Mesenchymal stem cell (in vitro differentiated cells and primary cell): ENCODE measurements around the gene DMXL1.

Source experiments
- DNase-seq: peaks from one replicate; pipeline ENCODE4 v3.0.0-alpha.2; 2013
- H2AFZ ChIP-seq: one replicate; pipeline ENCODE4 v1.6.1; 2013; ENCODE audit warnings: low read depth, mild to moderate bottlenecking, control low read depth, inconsistent platforms, low read length, moderate library complexity
- H2AK5ac ChIP-seq: 2 replicates; pipeline ENCODE4 v1.6.1; 2013; ENCODE audit warnings: low read length, moderate library complexity, mild to moderate bottlenecking, inconsistent platforms; ENCODE audit not compliant: severe bottlenecking
- H2BK120ac ChIP-seq: one replicate; pipeline ENCODE4 v1.6.1; 2013; ENCODE audit warnings: low read depth, mild to moderate bottlenecking, inconsistent platforms, low read length, moderate library complexity
- H2BK12ac ChIP-seq, 2 experiments: one replicate each; pipeline ENCODE4 v1.6.1; 2013; ENCODE audit warnings: inconsistent platforms in 2 of 2, low read length in 2 of 2, mild to moderate bottlenecking in 2 of 2, moderate library complexity in 2 of 2, control low read depth in 1 of 2
- H2BK15ac ChIP-seq: one replicate; pipeline ENCODE4 v1.6.1; 2013; ENCODE audit warnings: mild to moderate bottlenecking, low read depth, inconsistent platforms; ENCODE audit not compliant: poor library complexity, severe bottlenecking
- H2BK5ac ChIP-seq: 2 replicates; pipeline ENCODE4 v1.6.1; 2013; ENCODE audit warnings: low read depth, mild to moderate bottlenecking, low read length, control low read depth, inconsistent platforms; ENCODE audit not compliant: poor library complexity, severe bottlenecking
- H3K14ac ChIP-seq, 2 experiments: one replicate each; pipeline ENCODE4 v1.6.1; 2013; ENCODE audit warnings: inconsistent platforms in 2 of 2, low read length in 2 of 2, control low read depth in 1 of 2, mild to moderate bottlenecking in 1 of 2, moderate library complexity in 1 of 2
- H3K18ac ChIP-seq, 2 experiments: one replicate each; pipeline ENCODE4 v1.6.1; 2013; ENCODE audit warnings: inconsistent platforms in 2 of 2, low read length in 2 of 2, control low read depth in 1 of 2, low read depth in 1 of 2, mild to moderate bottlenecking in 1 of 2
- H3K23ac ChIP-seq, 2 experiments: one replicate each; pipeline ENCODE4 v1.6.1; 2013; ENCODE audit warnings: inconsistent platforms in 2 of 2, low read length in 2 of 2, mild to moderate bottlenecking in 2 of 2, moderate library complexity in 2 of 2, control low read depth in 1 of 2
- H3K27ac ChIP-seq: 2 replicates; pipeline ENCODE4 v1.5.1; 2013; ENCODE audit warnings: mild to moderate bottlenecking, moderate library complexity, low read length, control low read depth, inconsistent platforms; ENCODE audit not compliant: poor library complexity, severe bottlenecking
- H3K27me3 ChIP-seq, 2 experiments: 2 replicates each; pipeline versions ENCODE4 v1.6.1 to v1.7.0; 2013; ENCODE audit warnings: low read length in 2 of 2, mild to moderate bottlenecking in 2 of 2, moderate library complexity in 2 of 2, control low read depth in 1 of 2, inconsistent platforms in 1 of 2; ENCODE audit not compliant: control insufficient read depth in 1 of 2, insufficient read depth in 1 of 2
- H3K36me3 ChIP-seq, 2 experiments: 2 replicates each; pipeline versions ENCODE4 v1.6.1 to v1.7.0; 2013; ENCODE audit warnings: low read length in 2 of 2, control low read depth in 1 of 2, inconsistent platforms in 1 of 2, low read depth in 1 of 2, mild to moderate bottlenecking in 1 of 2; ENCODE audit not compliant: insufficient read depth in 2 of 2, control insufficient read depth in 1 of 2
- H3K4ac ChIP-seq, 2 experiments: one replicate each; pipeline ENCODE4 v1.6.1; 2013; ENCODE audit warnings: inconsistent platforms in 2 of 2, low read length in 2 of 2, mild to moderate bottlenecking in 2 of 2, moderate library complexity in 2 of 2, control low read depth in 1 of 2, low read depth in 1 of 2
- H3K4me1 ChIP-seq: 2 replicates; pipeline ENCODE4 v1.6.1; 2013; ENCODE audit warnings: low read depth, low read length, control low read depth; ENCODE audit not compliant: control insufficient read depth, insufficient read depth
- H3K4me2 ChIP-seq: 2 replicates; pipeline ENCODE4 v1.6.1; 2013; ENCODE audit warnings: low read length, mild to moderate bottlenecking, inconsistent platforms; ENCODE audit not compliant: poor library complexity, severe bottlenecking
- H3K4me3 ChIP-seq, 2 experiments: 2 replicates each; pipeline versions ENCODE4 v1.5.1 to v1.7.0; 2013; ENCODE audit warnings: low read length in 2 of 2, mild to moderate bottlenecking in 2 of 2, control low read depth in 1 of 2, low read depth in 1 of 2; ENCODE audit not compliant: insufficient read depth in 1 of 2
- H3K79me1 ChIP-seq: replicated peaks from 2 replicates; pipeline ENCODE4 v1.6.1; 2013; ENCODE audit warnings: mild to moderate bottlenecking, control low read depth, low read length, inconsistent platforms; ENCODE audit not compliant: poor library complexity, severe bottlenecking
- H3K9ac ChIP-seq: 2 replicates; pipeline ENCODE4 v1.7.0; 2013; ENCODE audit warnings: mild to moderate bottlenecking, low read length, moderate library complexity
- H3K9me3 ChIP-seq: 2 replicates; pipeline ENCODE4 v1.7.0; 2013; ENCODE audit warnings: mild to moderate bottlenecking, low read length; ENCODE audit not compliant: control insufficient read depth
- H4K8ac ChIP-seq: one replicate; pipeline ENCODE4 v1.6.1; 2013; ENCODE audit warnings: inconsistent platforms, mild to moderate bottlenecking, low read length, moderate library complexity
- H4K91ac ChIP-seq: one replicate; pipeline ENCODE4 v1.6.1; 2013; ENCODE audit warnings: mild to moderate bottlenecking, low read length, inconsistent platforms
- WGBS: methylation state at CpG from one replicate; pipeline ENCODE4 v1.1.7; 2013; ENCODE audit warnings: mixed read lengths; 5-methylcytosine and 5-hydroxymethylcytosine counted together

DMXL1 gene

GRCh38 chr5:119212676-119213075, 141.8 kb downstream of the DMXL1 start:
- Histone ChIP-seq H2AFZ (no peak overlapping the region), H3K4me1 (no peaks in the 10 kb centered on the region), H3K18ac (no peak overlapping the region), H3K4me3 (no peak overlapping the region), H2AK5ac (no peak overlapping the region), H2BK15ac (no peak overlapping the region), H2BK12ac (no peak overlapping the region), H2BK5ac (no peak overlapping the region), H3K9me3 (no peaks in the 10 kb centered on the region), H3K4me2 (no peak overlapping the region), H4K8ac (no peak overlapping the region), H3K14ac (no peak overlapping the region), H3K79me1 (no peaks in the 10 kb centered on the region), H3K27me3 (no peaks in the 10 kb centered on the region), H3K4ac (no peak overlapping the region), H2BK120ac (no peak overlapping the region), H3K23ac (no peak overlapping the region), H4K91ac (no peak overlapping the region), H3K9ac (no peak overlapping the region), H3K36me3 (peaks cover 0 to 37% of the 10 kb centered on the region in 2 experiments), H3K27ac (no peak overlapping the region)
- DNase-seq: no peak

- no peaks in the 10 kb centered on the region for H3K79me1 ChIP-seq
- H3K14ac ChIP-seq: no peak overlapping the region
- H2BK15ac ChIP-seq: no peak overlapping the region
- no peaks in the 10 kb centered on the region for H3K4me1 ChIP-seq
- H2AFZ ChIP-seq: no peak overlapping the region
- H3K27ac ChIP-seq: no peak overlapping the region
- H2BK5ac ChIP-seq: no peak overlapping the region
- no peak overlapping the region for H2BK12ac ChIP-seq
- no peaks in the 10 kb centered on the region for H3K27me3 ChIP-seq
- WGBS: 100% methylated on average over 2 of the region's 3 CpGs
- peaks cover 0 to 49% of the 10 kb centered on the region in 2 experiments for H3K36me3 ChIP-seq
- H3K9ac ChIP-seq: no peak overlapping the region
- H4K8ac ChIP-seq: no peak overlapping the region
- no peak overlapping the region for H2BK120ac ChIP-seq
- no peak overlapping the region for H3K4ac ChIP-seq
- H3K18ac ChIP-seq: no peak overlapping the region
- H4K91ac ChIP-seq: no peak overlapping the region
- no peaks in the 10 kb centered on the region for H3K9me3 ChIP-seq
- H3K23ac ChIP-seq: no peak overlapping the region
- no peak for DNase-seq
- H3K4me3 ChIP-seq: no peak overlapping the region
- no peak overlapping the region for H2AK5ac ChIP-seq
- no peak overlapping the region for H3K4me2 ChIP-seq
Measured at GRCh38 chr5:119217183-119217582, 146.3 kb downstream of the DMXL1 start.

- H2BK5ac ChIP-seq: no peak overlapping the region
- H4K91ac ChIP-seq: no peak overlapping the region
- H2AK5ac ChIP-seq: no peak overlapping the region
- no peaks in the 10 kb centered on the region for H3K79me1 ChIP-seq
- H3K23ac ChIP-seq: no peak overlapping the region
- H3K4ac ChIP-seq: no peak overlapping the region
- H2BK120ac ChIP-seq: no peak overlapping the region
- H3K9me3 ChIP-seq: no peaks in the 10 kb centered on the region
- no peak overlapping the region for H3K27ac ChIP-seq
- H3K36me3 ChIP-seq: peaks cover 0 to 57% of the 10 kb centered on the region in 2 experiments
- no peak overlapping the region for H3K14ac ChIP-seq
- no peak overlapping the region for H4K8ac ChIP-seq
- no peak overlapping the region for H2AFZ ChIP-seq
- H3K9ac ChIP-seq: no peak overlapping the region
- 100% methylated on average over 3 of the region's 6 CpGs for WGBS
- no peak overlapping the region for H2BK12ac ChIP-seq
- no peak overlapping the region for H3K4me2 ChIP-seq
- no peaks in the 10 kb centered on the region for H3K4me1 ChIP-seq
- no peak overlapping the region for H3K4me3 ChIP-seq
- DNase-seq: no peak
- no peaks in the 10 kb centered on the region for H3K27me3 ChIP-seq
- H3K18ac ChIP-seq: no peak overlapping the region
- no peak overlapping the region for H2BK15ac ChIP-seq
Measured at GRCh38 chr5:119218830-119219782, 148.2 kb downstream of the DMXL1 start.

- H3K4me3 ChIP-seq: no peak overlapping the region
Measured at GRCh38 chr5:119220576-119221197, 149.8 kb downstream of the DMXL1 start.

More at GRCh38 chr5:119220576-119221197, 149.8 kb downstream of the DMXL1 start:
- Histone ChIP-seq H2AFZ (no peak overlapping the region), H3K23ac (no peak overlapping the region), H3K9me3 (no peaks in the 10 kb centered on the region), H4K8ac (no peak overlapping the region), H3K79me1 (no peaks in the 10 kb centered on the region), H3K4me1 (no peaks in the 10 kb centered on the region), H4K91ac (no peak overlapping the region), H2AK5ac (no peak overlapping the region), H3K18ac (no peak overlapping the region), H3K27ac (no peak overlapping the region), H3K27me3 (no peaks in the 10 kb centered on the region), H3K4ac (no peak overlapping the region), H2BK120ac (no peak overlapping the region), H2BK12ac (no peak overlapping the region), H3K14ac (no peak overlapping the region), H3K9ac (no peak overlapping the region), H3K4me2 (no peak overlapping the region), H3K36me3 (peaks cover 0 to 55% of the 10 kb centered on the region in 2 experiments), H2BK5ac (no peak overlapping the region), H2BK15ac (no peak overlapping the region)
- WGBS: no CpG with 5 or more reads among the region's 1 CpG
- no peak for DNase-seq
